ENCODE results near the gene CTRB1.

CTRB1 gene

DNA sequence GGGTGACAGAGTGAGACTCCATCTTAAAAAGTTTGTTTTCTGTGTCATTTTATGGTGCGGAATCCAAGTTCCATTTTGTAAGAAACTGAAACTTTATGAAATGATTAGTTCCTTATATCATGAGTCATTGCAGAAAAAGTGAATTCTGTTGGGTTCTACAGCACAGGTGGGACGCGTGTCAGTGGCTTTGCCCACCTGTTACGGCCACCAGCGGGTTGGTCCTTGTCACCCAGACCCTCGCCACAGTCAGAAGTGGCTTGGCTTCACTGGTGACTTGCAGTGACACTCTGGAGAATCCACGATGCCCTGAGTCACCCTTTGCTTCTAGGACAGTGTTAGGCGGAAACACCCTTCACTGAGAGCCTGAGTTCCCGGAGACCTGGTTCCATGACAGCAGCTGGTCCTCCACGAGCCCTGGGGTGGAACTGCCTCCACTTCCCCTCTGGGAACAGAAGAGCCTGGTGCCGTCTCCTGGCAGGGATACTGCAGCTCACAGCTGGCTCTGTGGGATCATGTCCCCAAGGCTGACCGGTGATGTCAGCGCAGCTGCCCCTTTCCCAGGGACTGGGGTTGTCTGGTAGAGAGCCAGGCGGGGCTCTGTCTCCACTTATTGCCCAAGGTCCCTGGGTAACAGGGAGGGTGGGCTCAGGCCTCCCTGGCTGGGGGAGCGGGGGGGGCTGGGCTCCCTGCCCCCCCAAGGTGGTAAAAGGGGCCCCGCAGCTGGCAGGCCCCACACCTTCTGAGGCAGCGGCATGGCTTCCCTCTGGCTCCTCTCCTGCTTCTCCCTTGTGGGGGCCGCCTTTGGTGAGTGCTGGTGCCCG is at the start of gene CTRB1:
Gene CTRB1 (plus strand): TSS at position 733 of the 821 bp plus-strand sequence. CDS start 20 bp downstream, at position 753.
- DNase-seq: no peak

DNA sequence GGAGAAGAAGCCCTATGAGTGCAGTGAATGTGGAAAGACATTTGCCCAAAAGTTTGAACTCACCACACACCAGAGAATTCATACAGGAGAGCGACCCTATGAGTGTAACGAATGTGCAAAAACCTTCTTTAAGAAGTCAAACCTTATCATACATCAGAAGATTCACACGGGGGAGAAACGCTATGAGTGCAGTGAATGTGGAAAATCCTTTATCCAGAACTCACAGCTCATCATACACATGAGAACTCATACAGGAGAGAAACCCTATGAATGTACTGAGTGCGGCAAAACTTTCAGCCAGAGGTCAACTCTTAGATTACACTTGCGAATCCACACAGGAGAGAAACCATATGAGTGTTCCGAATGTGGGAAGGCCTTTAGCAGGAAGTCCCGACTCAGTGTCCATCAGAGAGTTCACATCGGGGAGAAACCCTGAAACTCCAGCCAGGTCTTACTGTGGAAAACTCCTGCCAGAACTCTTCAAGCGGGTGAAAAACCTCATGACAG is 48.8 kb upstream of the CTRB1 start:
- no peak for DNase-seq

DNA sequence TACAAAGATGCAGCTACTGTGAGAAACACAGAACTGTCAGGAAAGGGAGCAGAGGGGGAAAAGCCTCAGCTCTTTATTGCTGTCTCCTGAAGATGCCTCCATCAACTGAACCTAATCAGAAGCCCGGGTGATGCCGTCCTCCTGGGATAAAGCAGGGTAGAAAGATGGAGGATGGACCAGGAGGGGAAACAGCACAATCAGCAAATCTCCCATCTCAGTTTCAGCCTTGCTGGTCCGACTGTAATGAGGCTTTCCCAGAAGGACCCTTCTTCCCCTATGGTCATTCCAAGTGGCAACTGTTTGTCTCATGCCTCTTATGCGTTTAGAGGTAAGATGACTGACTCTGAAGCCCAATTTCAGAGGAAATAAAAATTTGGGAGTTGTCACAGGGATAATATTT is 46.2 kb upstream of the CTRB1 start:
- no peak for DNase-seq

DNA sequence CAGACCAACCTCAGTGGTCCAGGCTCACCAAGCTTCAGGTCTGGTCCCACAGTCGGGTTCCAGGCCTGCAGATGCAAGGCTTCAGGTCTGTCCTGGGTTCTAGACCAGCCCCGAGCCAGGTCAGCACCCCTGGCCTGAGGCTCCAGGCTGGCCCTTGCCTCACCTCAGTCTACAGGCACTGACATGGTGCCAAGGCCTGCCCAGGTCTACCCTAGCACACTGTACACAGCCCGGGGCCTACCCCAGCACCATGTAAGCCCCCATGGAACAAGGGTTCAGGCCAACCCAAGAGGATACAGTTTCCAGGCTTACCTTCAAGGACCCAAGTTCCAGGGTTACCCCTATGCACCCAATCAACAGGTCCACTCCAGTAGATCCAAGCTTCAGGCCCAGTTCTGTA is 43.7 kb upstream of the CTRB1 start:
- no peak for DNase-seq

DNA sequence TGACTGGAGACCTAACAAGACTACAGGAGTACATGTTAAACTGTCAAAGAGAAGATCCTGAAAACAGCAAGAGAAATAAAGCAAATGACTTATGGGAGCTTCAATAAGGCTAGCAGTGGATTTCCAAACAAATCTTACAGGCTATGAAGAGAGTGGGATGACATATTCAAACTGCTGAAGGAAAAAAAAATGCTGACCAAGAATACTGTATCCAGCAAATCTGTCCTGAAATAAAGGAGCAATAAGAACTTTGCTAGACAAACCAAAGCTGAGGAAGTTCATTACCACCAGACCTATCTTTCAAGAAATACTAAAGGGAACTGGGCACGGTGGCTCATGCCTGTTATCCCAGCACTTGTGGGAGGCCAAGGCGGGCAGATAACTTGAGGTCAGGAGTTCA is 41.9 kb upstream of the CTRB1 start:
- no peak for DNase-seq

DNA sequence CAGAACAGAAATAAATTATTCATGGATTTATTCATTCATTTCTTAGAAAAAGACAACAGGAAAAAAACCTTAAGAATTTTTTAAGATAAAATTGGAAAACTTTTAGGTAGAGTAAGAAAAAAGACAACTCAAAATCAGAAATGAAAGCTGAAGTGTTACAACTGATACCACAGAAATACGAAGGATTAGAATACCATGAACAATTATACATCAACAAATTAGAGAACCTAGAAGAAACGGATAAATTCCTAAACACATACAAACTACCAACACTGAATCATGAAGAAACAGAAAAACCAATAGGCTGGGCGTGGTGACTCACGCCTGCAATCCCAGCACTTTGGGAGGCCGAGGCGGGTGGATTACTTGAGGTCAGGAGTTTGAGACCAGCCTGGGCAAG is 39.6 kb upstream of the CTRB1 start:
- DNase-seq: no peak

DNA sequence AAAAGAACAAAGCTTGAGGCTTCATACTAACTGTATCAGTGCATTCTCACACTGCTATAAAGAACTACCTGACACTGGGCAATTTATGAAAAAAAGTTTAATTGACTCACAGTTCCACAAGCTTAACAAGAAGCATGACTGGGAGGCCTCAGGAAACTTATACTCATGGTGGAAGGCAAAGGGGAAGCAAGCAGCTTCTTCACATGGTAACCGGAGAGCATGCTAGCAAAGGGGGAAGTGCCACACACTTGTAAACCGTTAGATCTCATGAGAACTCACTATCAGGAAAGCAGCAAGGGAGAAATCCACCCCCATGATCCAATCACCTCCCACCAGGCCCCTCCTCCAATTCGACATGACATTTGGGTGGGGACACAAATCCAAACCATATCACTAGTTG is 37.2 kb upstream of the CTRB1 start:
- DNase-seq: no peak

DNA sequence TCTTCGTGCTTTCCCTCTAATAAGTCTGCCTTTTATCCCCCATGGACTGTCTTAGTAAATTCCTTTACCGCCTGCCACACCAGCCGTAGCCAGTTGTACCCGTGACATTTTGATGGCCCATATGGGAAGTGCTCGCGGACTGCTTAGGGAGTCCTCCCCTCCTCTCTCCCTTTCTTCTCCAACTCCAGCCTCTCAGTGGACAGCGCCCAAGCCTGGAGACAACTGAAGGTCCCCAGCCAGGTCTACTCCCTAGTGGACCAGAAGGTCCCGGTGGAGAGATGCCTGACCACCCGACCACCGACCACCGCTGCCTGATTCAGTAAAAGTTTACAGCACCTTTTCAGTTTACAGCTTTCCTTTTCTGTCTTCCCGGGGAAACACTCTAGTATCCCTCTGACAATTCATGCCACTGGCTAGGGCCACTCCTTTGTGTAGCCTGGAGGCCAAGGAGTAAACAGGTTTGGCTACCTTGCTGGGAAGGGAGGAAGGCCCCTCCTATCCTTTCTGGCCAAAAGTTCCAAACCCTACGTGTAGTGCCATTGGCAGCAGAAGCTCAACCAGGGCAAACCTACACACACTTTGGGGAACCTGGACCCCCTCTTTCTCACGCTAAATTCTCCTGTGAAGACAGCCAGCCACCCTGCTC is 29.8 kb upstream of the CTRB1 start:
- no peak for DNase-seq

DNA sequence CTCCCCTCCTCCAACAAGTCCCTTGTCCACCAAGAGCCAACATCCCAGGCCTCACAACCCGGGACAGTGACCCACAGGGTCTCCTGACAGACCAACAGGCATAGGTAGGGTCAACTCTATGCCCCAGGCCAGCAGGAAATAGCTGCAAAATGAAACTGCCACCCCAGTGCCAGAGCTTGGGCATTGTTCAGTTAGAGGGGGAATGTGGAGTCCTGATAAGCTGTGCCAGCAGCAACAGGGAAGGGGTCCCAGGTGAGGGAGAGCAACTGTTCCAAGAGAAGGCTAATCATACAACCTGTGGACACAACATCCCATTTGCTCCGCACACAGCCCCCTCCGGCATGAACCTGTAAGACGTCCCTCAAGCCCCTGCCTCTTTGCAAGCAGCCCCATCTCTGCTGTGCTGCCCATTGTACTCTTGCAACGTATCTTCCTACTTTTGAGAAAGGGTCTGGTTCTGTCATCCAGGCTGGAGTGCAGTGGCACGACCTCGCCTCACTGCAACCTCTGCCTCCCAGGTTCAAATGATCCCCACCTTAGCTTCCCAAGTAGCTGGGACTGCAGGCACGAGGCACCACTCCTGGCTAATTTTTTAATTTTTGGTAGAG is 29.0 kb upstream of the CTRB1 start:
- DNase-seq: no peak

DNA sequence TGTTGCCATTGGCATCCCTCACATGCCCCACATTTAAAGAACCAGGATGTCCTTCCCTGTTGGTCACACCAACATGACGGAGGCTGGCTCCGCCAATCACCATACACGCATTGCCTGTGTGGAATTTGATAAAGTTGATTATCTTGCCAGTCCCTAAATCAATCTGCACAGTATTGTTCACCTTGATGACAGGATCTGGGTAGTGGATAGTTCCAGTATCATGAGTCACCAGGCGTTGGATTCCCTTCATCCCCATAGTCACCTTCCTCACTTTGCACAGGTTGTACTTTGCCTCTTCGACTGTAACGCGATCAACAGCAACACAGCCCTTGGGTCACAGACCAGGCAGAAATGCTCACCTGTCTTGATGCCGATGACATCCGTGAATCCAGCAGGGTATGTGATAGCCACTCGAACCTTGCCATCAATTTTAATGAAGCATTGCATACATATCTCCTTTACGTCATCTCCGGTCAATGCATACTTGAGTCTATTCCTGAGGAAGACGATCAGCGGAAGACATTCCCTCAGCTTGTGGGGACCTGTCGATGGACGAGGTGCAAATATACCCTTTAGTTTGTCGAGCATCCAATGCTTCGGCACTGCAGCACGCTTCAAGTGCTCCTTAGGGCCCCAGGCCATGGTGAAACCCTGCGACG is 26.1 kb upstream of the CTRB1 start:
- no peak for DNase-seq

DNA sequence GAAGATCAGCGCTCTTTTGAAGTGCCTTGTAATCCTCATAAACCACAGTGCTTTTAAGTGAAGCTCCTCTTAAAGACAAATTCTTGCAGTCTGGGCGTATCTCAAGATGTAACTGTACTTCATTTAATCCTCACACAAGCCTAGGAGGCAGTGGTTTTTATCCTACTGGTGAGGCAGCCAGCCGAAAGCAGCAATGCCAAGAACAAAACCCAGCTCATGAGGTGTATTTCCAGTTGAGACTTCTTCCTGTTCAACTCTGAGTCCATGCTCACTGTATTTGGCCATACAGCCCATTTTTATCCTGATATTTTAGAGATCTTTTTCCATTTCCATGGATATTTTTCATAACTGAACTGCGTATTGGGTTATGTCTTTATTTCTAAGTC is 25.5 kb upstream of the CTRB1 start:
- DNase-seq: peak; percentile 46 to 79

DNA sequence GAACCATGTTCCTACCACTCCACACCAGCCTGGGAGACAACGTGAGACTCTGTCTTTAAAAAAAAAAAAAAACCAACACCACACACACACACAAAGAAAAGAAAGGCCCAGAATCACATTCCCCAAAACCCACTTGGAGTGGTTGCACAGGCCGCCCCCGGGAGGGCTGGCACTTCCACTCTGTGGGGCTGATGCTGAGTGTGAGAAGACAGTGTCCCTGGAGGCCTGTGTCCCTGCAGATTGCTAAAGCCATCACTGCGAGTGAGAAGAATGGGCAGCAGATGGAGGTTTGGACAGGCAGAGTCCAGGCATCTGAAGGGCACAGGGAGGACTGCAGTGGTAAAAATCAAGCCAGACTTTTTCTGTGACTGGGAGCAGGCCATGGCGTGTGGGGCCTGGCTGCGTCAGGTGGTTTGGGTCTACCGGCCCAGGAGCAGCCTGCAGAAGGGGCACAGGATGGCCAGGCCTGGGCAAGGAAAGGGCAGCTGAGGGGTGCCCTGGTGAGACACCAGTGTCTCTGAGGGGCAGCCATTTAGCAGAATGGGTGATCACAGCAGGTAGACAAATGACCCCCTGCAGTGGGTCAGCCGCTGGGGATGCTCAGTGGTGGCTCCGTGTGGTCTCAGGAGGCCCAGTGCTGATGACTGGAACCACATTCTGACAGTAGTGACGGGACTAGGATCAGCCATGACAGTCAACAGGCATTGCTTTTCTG is 24.9 kb upstream of the CTRB1 start:
- no peak for DNase-seq

DNA sequence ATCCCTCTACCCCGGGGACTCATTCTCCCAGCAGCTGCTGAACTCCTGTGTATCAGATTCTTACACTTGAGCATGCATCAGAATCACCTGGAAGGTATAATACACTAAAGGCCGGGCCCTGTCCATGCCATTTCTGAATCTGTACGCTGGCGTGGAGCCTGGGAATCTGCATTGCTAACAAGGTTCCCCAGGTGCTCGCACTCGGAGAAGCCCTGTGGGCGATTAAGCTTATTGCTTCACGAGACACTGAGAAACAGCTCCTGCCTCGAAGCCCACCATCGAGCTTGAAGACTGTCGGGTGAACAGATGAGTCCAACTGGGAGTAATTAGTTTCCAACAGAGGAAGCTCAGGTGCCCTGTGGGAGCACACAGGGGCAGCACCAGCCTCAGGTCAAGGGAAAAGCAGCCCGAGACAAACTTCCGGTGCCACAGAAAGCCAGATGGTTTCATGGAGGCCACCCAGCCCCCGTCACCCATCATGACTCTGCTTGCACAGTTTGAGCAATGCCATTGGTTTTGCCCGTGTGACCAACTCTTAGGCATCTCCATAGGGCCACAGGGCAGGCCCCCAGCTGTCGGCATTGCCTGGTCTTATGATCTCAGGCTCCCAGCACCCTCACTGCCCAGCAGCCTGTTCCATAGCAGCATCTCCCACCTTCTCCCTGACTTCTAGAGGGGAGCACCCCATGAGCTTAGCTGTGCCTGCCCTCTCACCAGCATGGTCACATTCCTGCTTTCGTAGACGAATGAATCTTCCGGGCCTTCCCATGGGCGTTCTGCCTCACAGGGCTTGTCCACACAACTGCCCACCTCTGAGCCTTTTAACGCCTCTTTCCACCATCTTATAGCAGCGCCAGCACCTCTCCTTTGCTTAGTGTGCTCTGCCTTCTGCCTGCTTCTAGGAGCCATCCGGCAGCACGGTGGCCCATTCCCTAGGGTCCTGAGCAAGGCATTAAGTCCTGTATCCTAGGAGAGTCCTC is 22.7 kb upstream of the CTRB1 start:
- DNase-seq: no peak

DNA sequence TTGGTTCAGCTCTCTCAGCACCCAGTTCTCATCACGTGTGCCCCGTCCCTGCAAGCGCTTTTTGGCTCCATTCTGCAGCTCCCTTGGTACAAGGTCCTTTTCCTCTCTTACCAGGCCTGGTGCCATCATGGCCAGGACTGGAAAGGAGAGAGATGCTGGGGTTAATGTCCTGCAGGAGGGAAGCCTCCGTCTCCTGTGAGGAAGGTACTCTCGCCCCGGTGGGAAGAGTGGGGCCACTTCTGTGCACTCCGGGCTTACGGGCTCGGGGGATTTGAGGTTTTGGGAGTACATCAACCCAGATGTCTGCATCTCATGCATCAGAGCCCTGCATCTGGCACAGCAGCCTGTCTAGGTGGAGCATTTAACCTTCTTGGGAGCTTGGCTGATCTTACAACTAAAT is 22.0 kb upstream of the CTRB1 start:
- no peak for DNase-seq

DNA sequence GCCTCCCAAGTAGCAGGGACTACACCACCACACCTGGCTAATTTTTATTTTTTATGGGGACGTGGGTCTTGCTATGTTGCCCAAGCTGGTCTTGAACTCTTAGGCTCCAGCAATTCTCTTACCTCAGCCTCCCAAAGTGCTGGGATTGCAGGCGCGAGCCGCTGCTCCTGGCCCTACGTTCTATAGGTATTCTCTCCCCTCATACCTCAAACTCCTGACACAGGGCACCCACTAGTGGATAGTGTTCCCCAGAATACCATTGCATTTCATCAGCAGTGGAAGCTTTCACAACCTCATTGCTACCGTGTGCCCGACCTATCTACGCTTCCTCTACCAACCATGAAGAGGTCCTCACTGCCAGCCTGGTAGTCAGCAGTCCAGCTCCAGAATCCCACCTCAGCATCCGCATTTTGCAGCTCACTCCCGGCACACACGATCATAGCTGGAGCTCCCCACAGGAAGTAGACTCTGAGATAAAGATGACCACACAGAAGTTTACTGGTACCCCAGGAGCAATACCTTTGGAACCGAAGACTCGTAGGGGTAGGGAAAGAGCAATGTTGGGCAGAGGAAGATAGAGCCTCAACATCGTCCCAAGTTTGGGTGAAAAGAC is 21.2 kb upstream of the CTRB1 start:
- no peak for DNase-seq

DNA sequence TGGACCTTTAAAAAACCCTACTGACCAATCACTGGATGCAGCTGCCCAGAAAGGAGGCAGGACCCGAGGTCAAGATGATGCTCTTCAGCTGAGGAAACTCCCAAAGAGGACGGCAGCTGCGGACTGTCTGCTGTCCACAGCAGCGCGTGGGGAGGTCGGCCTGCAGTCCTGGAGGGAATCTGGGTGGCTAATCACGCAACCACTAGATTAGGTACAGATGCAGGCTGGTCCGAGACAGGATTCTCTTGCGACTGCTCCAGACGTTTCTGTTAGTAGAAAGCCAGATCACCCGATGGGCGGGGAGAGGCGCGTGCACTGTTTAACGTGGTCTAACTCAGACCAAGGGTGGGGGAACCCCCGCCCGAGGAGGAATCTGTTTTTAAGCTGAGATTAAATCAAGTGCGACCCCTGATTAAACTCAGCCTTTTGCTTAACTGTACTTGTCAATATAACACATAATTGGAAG is 20.6 kb upstream of the CTRB1 start:
- peak; percentile 10 to 38 for DNase-seq

DNA sequence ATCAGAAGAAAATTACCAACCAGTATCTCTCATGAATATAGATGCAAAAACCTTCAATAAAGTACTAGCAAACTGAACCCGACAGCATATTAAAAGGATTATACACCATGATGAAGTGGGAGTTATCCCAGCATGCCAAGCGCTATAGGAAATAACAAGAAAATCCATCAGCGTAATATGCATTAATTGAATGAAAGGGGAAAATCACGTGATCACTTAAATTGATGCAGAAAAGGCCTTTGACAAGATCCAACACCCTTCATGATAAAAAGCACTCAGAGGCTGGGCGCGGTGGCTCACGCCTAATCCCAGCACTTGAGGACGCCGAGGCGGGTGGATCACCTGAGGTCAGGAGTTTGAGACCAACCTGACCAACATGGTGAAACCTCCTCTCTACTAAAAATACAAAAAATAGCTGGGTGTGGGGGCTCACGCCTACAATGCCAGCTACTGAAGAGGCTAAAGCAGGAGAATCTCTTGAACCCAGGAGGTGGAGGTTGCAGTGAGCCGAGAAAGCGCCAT is 16.7 kb upstream of the CTRB1 start:
- DNase-seq: no peak

DNA sequence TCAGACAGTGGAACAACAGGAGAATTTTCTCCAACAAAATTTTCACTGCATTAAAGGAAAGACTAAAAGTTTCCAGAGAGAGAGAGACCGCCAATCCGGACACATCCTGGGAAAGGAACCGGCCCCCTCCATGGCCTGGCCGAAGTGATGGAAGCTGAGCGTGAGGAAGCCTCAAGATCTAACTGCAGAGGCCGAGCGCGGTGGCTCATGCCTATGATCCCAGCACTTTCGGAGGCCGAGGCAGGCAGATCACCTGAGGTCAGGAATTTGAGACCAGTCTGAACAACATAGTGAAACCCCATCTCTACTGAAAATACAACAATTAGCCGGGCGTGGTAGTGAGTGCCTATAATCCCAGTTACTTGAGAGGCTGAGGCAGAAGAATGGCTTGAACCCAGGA is 15.7 kb upstream of the CTRB1 start:
- DNase-seq: no peak

DNA sequence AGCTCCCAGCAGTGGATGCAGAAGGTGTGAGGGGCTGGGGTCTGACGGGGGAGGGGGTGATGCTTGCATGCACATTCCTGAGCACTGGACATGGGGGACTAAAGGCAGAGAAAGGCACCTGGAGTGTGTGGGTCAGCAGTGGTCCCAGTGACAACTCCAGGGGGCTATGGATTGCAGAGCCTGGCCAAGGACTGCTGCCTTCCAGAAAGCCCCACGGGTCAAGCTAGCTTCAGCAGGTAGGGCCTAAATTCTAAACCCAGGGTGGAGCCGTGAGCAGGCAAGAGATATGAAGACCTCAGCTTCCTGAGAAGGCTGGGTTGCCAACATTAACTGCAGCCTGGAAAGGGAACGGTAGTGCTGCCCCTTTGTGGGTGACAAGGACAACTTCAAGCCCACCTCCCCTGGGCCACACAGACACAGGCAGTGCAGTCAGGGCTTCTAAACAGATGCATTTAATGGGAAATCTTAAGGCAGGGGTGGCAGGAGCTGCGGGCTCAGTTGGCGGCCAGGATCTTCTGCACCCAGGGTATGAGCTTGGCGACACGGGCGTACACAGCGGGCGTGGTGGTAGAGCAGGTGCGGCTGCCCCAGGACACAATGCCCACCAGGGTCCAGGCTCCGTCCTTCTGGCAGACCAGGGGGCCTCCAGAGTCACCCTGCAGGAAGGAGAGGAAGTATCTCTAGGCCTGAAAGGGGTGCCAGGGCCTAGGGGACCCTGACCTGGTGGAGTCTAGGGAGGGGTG is 14.9 kb upstream of the CTRB1 start:
- no peak for DNase-seq

DNA sequence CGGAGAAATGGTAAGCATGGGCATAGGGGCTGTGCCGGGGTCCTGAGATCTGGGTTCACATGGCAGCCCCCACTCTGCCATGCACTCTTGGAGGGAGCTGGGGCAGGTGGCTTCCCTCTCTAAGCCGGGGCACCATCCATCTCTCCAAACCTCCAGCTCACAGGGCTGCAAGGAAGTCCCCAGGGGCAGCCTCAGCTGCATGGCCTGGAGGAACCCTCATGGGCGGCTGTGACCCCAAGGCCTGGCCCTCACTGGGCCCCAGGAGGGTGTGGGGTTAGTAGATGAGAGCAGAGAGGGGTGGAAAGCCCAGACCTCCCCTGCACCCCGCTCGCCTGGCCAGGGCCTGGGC is 14.4 kb upstream of the CTRB1 start:
- no peak for DNase-seq
